MM.1S (cell line): Measurements from ENCODE around the gene RFC1.
A peak's percentile ranks its signal among the peaks of the same experiment; 100 is the strongest.
"Not testable (repeated sequence)": the region's sequence is repeated elsewhere in the genome, so short reads cannot be mapped to it uniquely, and the experiment has no call there.

Experiments used
- DNase-seq: peaks from one replicate; pipeline ENCODE4 v3.0.0-alpha.2; 2015
- H2AFZ ChIP-seq: fragments of 300-600 bp; sonication (generic); 2 replicates; pipeline ENCODE4 v1.6.0; 2016; ENCODE audit warnings: antibody characterized with exemption, low read length
- H3F3A ChIP-seq: fragments of 300-600 bp; sonication (generic); 2 replicates; pipeline ENCODE4 v1.6.1; 2016; ENCODE audit warnings: mild to moderate bottlenecking, antibody characterized with exemption, low read length, moderate library complexity, mixed read lengths; ENCODE audit not compliant: insufficient read depth
- H3K27ac ChIP-seq: fragments of 300-600 bp; sonication (generic); 2 replicates; pipeline ENCODE4 v1.5.1; 2016; ENCODE audit warnings: mild to moderate bottlenecking, low read length
- H3K27me3 ChIP-seq: fragments of 300-600 bp; sonication (generic); replicated peaks from 2 replicates; pipeline ENCODE4 v1.6.0; 2016; ENCODE audit warnings: low read length; ENCODE audit not compliant: insufficient read depth
- H3K36me3 ChIP-seq: fragments of 300-600 bp; sonication (generic); replicated peaks from 2 replicates; pipeline ENCODE4 v1.6.1; 2016; ENCODE audit warnings: mild to moderate bottlenecking, low read length, mixed read lengths; ENCODE audit not compliant: insufficient read depth
- H3K4me1 ChIP-seq: fragments of 300-600 bp; sonication (generic); 2 replicates; pipeline ENCODE4 v1.6.1; 2016; ENCODE audit warnings: low read length, mixed read lengths
- H3K4me2 ChIP-seq: fragments of 300-600 bp; sonication (generic); 2 replicates; pipeline ENCODE4 v1.6.0; 2016; ENCODE audit warnings: low read depth, low read length
- H3K4me3 ChIP-seq: fragments of 300-600 bp; sonication (generic); 2 replicates; pipeline ENCODE4 v1.5.1; 2016; ENCODE audit warnings: low read length, mixed read lengths
- H3K79me2 ChIP-seq: fragments of 300-600 bp; sonication (generic); 2 replicates; pipeline ENCODE4 v1.6.1; 2016; ENCODE audit warnings: mixed run types, low read length, mixed read lengths
- H3K9ac ChIP-seq: fragments of 300-600 bp; sonication (generic); 2 replicates; pipeline ENCODE4 v1.6.1; 2016; ENCODE audit warnings: low read length, mixed read lengths
- H3K9me2 ChIP-seq: fragments of 300-600 bp; sonication (generic); replicated peaks from 2 replicates; pipeline ENCODE4 v1.6.1; 2016; ENCODE audit warnings: mild to moderate bottlenecking, low read length, mixed read lengths; ENCODE audit not compliant: insufficient read depth
- H3K9me3 ChIP-seq: fragments of 300-600 bp; sonication (generic); replicated peaks from 2 replicates; pipeline ENCODE4 v1.6.1; 2016; ENCODE audit warnings: mild to moderate bottlenecking, low read length, mixed read lengths; ENCODE audit not compliant: insufficient read depth
- H4K20me1 ChIP-seq: fragments of 300-600 bp; sonication (generic); 2 replicates; pipeline ENCODE4 v1.6.1; 2016; ENCODE audit warnings: mild to moderate bottlenecking, low read length, moderate library complexity, mixed read lengths; ENCODE audit not compliant: insufficient read depth
- CTCF ChIP-seq: fragments of 300-600 bp; sonication (generic); IDR thresholded peaks from 2 replicates; pipeline ENCODE4 v1.5.1; 2016; ENCODE audit warnings: antibody characterized with exemption, low read length, mixed read lengths
- EZH2 ChIP-seq: fragments of 300-600 bp; sonication (generic); optimal IDR thresholded peaks from 2 replicates; pipeline ENCODE3; 2017; ENCODE audit warnings: low read depth, mild to moderate bottlenecking, antibody characterized with exemption, low read length, mixed read lengths
- EZH2phosphoT487 ChIP-seq: fragments of 300-600 bp; sonication (generic); IDR thresholded peaks from 2 replicates; pipeline ENCODE4 v1.6.1; 2018; ENCODE audit warnings: antibody characterized with exemption, low read length

RFC1 gene

DNA sequence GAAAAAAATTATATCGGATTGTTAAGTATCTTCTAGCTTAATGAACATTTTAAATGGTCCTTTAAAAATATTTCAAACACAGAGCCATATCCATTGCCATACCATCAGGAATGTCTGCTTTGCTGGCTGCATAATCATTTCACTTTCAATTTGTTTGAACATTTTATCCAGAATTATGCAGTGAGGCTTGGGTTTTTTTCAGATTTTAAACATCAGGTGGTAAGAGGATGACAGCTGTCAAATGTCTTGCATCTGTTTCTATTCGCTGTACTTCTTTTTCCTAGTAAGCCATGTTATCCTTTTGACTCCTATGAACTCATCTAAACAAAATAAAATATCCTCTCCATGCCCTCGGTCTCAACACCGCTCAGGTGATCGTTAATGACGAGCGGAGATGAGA, 802 bp downstream of the RFC1 start:
- Histone ChIP-seq H3F3A (peaks cover 36% of the 10 kb centered on the region), H3K9me3 (no peaks in the 10 kb centered on the region), H3K27me3 (no peaks in the 10 kb centered on the region), H3K79me2 (peaks cover 58% of the 10 kb centered on the region), H2AFZ (0 out of 2 replicates have a peak overlapping the region, but pooled peaks have one; percentile 46), H3K4me1 (peaks cover 10% of the 10 kb centered on the region; the same call in 1 of the 2 replicates), H4K20me1 (peaks cover 10% of the 10 kb centered on the region), H3K9me2 (no peaks in the 10 kb centered on the region), H3K4me3 (peak overlapping the region; percentile 92), H3K4me2 (peak overlapping the region; percentile 64), H3K9ac (peak overlapping the region; percentile 97), H3K27ac (peak overlapping the region; percentile 87), H3K36me3 (no peaks in the 10 kb centered on the region; the same call in 1 of the 2 replicates)
- DNase-seq: no peak
- TF ChIP-seq EZH2: no peak
- no peak for TF ChIP-seq EZH2phosphoT487
- TF ChIP-seq CTCF: no peak

GRCh38 chr4:39363773-39364393, 2.3 kb downstream of the RFC1 start:
- peak overlapping the region; percentile 39; the same call in 1 of the 2 replicates for H3K9ac ChIP-seq
- H3K36me3 ChIP-seq: no peaks in the 10 kb centered on the region; the same call in 1 of the 2 replicates
- peaks cover 10% of the 10 kb centered on the region for H4K20me1 ChIP-seq
- no peak for TF ChIP-seq EZH2phosphoT487
- TF ChIP-seq EZH2: no peak
- TF ChIP-seq CTCF: no peak
- H3K4me1 ChIP-seq: peaks cover 10% of the 10 kb centered on the region
- H3K9me3 ChIP-seq: no peaks in the 10 kb centered on the region
- H3K4me2 ChIP-seq: peak overlapping the region; percentile 64
- no peaks in the 10 kb centered on the region for H3K9me2 ChIP-seq
- peaks cover 73% of the 10 kb centered on the region for H3K79me2 ChIP-seq
- peak overlapping the region; percentile 87; the same call in 1 of the 2 replicates for H3K27ac ChIP-seq
- no peak overlapping the region for H2AFZ ChIP-seq
- DNase-seq: peak; percentile 64
- H3F3A ChIP-seq: peaks cover 36% of the 10 kb centered on the region
- H3K27me3 ChIP-seq: no peaks in the 10 kb centered on the region
- peak overlapping the region; percentile 41 for H3K4me3 ChIP-seq

- Histone ChIP-seq H3K27me3 (no peaks in the 10 kb centered on the region), H3K9me3 (no peaks in the 10 kb centered on the region), H3K27ac (no peak overlapping the region), H3K4me2 (no peak overlapping the region), H3K9me2 (no peaks in the 10 kb centered on the region), H3K36me3 (no peaks in the 10 kb centered on the region; the same call in none of the 2 replicates), H3K79me2 (peaks cover 84% of the 10 kb centered on the region), H3F3A (peaks cover 41% of the 10 kb centered on the region), H3K4me1 (peaks cover 19% of the 10 kb centered on the region), H2AFZ (no peak overlapping the region), H4K20me1 (peaks cover 16% of the 10 kb centered on the region), H3K9ac (no peak overlapping the region), H3K4me3 (no peak overlapping the region)
- DNase-seq: no peak
- TF ChIP-seq EZH2phosphoT487 (no peak), EZH2 (no peak), CTCF (no peak)
Measured at GRCh38 chr4:39362827-39363226, 3.3 kb downstream of the RFC1 start.

GRCh38 chr4:39360611-39361010, 5.6 kb downstream of the RFC1 start:
- not testable (repeated sequence) for H3K9ac ChIP-seq, H2AFZ ChIP-seq, DNase-seq, H3K27me3 ChIP-seq, H3K27ac ChIP-seq, H3K4me3 ChIP-seq, H3K36me3 ChIP-seq, H3K4me2 ChIP-seq, H3K9me3 ChIP-seq, H3K9me2 ChIP-seq
- Histone ChIP-seq H4K20me1 (peaks cover 16% of the 10 kb centered on the region), H3K4me1 (peaks cover 31% of the 10 kb centered on the region), H3K79me2 (peaks cover 100% of the 10 kb centered on the region), H3F3A (peaks cover 52% of the 10 kb centered on the region)
